Loucy (cell line): ENCODE measurements around the gene APLP1.

Experiments
- H2AFZ ChIP-seq: fragments of 200-600 bp; sonication (generic); 2 replicates; pipeline ENCODE4 v1.6.0; 2016; ENCODE audit warnings: antibody characterized with exemption, mild to moderate bottlenecking, low read length, moderate library complexity
- H3F3A ChIP-seq: fragments of 200-600 bp; 2 replicates; pipeline ENCODE4 v1.6.0; 2016; ENCODE audit warnings: antibody characterized with exemption, low read depth, mild to moderate bottlenecking
- H3K27me3 ChIP-seq: fragments of 200-600 bp; sonication (generic); 2 replicates; pipeline ENCODE4 v1.6.1; 2014; ENCODE audit warnings: low read length, mild to moderate bottlenecking; ENCODE audit not compliant: insufficient read depth, poor library complexity, severe bottlenecking
- H3K36me3 ChIP-seq: fragments of 200-600 bp; sonication (generic); 2 replicates; pipeline ENCODE4 v1.6.1; 2016; ENCODE audit warnings: low read length; ENCODE audit not compliant: insufficient read depth
- H3K4me1 ChIP-seq: fragments of 200-600 bp; sonication (generic); 2 replicates; pipeline ENCODE4 v1.5.1; 2014; ENCODE audit warnings: low read length, mild to moderate bottlenecking; ENCODE audit not compliant: insufficient read depth, poor library complexity, severe bottlenecking
- H3K4me2 ChIP-seq: fragments of 200-600 bp; sonication (generic); 2 replicates; pipeline ENCODE4 v1.6.0; 2014; ENCODE audit warnings: antibody characterized with exemption, low read length, low read depth, mild to moderate bottlenecking; ENCODE audit not compliant: poor library complexity, severe bottlenecking
- H3K4me3 ChIP-seq: fragments of 200-600 bp; sonication (generic); 2 replicates; pipeline ENCODE4 v1.5.1; 2014; ENCODE audit warnings: low read length, mild to moderate bottlenecking, mixed read lengths; ENCODE audit not compliant: poor library complexity, severe bottlenecking
- H3K79me2 ChIP-seq: fragments of 200-600 bp; sonication (generic); 2 replicates; pipeline ENCODE4 v1.6.1; 2014; ENCODE audit warnings: low read length; ENCODE audit not compliant: insufficient read depth
- H3K9ac ChIP-seq: fragments of 200-600 bp; sonication (generic); 2 replicates; pipeline ENCODE4 v1.6.0; 2014; ENCODE audit warnings: mild to moderate bottlenecking, low read depth, low read length, moderate library complexity; ENCODE audit not compliant: poor library complexity, severe bottlenecking
- H3K9me2 ChIP-seq: fragments of 200-600 bp; sonication (generic); replicated peaks from 2 replicates; pipeline ENCODE4 v1.6.1; 2016; ENCODE audit warnings: low read depth, low read length, mixed read lengths
- H3K9me3 ChIP-seq: fragments of 200-600 bp; sonication (generic); 2 replicates; pipeline ENCODE4 v1.6.1; 2014; ENCODE audit warnings: mild to moderate bottlenecking, antibody characterized with exemption, low read length, low read depth; ENCODE audit not compliant: insufficient read depth
- H4K20me1 ChIP-seq: fragments of 200-600 bp; sonication (generic); 2 replicates; pipeline ENCODE4 v1.6.0; 2014; ENCODE audit warnings: antibody characterized with exemption, low read length, mild to moderate bottlenecking; ENCODE audit not compliant: insufficient read depth, poor library complexity, severe bottlenecking
- EZH2phosphoT487 ChIP-seq: fragments of 200-600 bp; IDR thresholded peaks from 2 replicates; pipeline ENCODE4 v1.6.1; 2018; ENCODE audit warnings: antibody characterized with exemption, mild to moderate bottlenecking, moderate library complexity, borderline replicate concordance
- TF ChIP-seq, protein P1 (sequence below): fragments of 200-600 bp; sonication (generic); conservative IDR thresholded peaks from 2 replicates; pipeline ENCODE4 v1.5.1; 2014; ENCODE audit warnings: mild to moderate bottlenecking, antibody characterized with exemption, low read length

Gene APLP1

DNA sequence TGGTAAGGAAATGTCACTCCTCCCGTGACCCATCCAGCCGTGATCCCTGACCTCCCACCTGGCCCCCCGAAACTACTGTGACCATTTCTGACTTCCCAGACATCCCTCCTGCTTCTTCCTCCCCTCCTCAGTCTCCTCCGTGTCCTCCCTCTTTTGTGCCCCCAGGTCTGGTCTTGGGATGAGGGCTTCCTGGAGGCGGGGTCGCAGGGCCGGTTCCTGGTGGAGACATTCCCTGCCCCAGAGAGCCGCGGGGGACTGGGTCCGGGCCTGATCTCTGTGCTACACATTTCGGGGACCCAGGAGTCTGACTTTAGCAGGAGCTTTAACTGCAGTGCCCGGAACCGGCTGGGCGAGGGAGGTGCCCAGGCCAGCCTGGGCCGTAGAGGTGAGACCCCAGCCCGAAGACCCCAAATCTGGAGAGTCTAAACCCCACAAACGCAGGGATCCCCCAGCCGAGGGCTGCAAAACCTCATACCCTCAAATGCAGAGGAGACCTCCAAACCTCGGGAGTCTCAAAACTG lies 6.7 kb upstream of the APLP1 start:
- Histone ChIP-seq H3K9ac (no peak overlapping the region), H3K4me1 (peaks cover 4% of the 10 kb centered on the region), H3F3A (no peaks in the 10 kb centered on the region), H3K4me3 (no peak overlapping the region), H3K27me3 (no peaks in the 10 kb centered on the region), H3K9me2 (no peaks in the 10 kb centered on the region), H4K20me1 (no peaks in the 10 kb centered on the region), H3K36me3 (no peaks in the 10 kb centered on the region), H3K4me2 (no peak overlapping the region), H2AFZ (no peak overlapping the region), H3K9me3 (no peaks in the 10 kb centered on the region), H3K79me2 (no peaks in the 10 kb centered on the region)
- TF ChIP-seq, protein P1, sequence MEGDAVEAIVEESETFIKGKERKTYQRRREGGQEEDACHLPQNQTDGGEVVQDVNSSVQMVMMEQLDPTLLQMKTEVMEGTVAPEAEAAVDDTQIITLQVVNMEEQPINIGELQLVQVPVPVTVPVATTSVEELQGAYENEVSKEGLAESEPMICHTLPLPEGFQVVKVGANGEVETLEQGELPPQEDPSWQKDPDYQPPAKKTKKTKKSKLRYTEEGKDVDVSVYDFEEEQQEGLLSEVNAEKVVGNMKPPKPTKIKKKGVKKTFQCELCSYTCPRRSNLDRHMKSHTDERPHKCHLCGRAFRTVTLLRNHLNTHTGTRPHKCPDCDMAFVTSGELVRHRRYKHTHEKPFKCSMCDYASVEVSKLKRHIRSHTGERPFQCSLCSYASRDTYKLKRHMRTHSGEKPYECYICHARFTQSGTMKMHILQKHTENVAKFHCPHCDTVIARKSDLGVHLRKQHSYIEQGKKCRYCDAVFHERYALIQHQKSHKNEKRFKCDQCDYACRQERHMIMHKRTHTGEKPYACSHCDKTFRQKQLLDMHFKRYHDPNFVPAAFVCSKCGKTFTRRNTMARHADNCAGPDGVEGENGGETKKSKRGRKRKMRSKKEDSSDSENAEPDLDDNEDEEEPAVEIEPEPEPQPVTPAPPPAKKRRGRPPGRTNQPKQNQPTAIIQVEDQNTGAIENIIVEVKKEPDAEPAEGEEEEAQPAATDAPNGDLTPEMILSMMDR: no peak
- no peak for TF ChIP-seq EZH2phosphoT487

DNA sequence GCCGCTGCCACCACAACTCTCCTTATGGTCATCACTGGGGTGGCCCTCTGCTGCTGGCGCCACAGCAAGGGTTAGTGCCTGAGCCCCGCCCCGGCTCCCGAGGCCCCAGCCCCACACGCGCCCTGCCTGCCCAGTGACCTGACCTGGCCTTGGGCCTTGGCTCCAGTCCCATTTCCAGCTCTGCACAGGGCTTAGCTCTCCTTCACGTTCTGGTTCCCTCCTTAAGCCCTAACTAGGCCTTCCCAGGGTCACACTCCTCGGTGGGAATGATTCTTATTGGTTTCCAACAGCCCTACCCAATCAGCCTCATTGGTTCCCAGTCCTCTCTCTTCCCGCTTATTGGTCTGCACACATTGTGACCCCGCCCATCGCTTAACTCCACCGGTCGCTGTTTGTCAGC lies 5.8 kb upstream of the APLP1 start:
- Histone ChIP-seq H3K9me2 (no peaks in the 10 kb centered on the region), H3K36me3 (no peaks in the 10 kb centered on the region), H3K9ac (no peak overlapping the region), H3K4me3 (no peak overlapping the region), H3F3A (no peaks in the 10 kb centered on the region), H3K4me2 (no peak overlapping the region), H4K20me1 (no peaks in the 10 kb centered on the region), H3K9me3 (no peaks in the 10 kb centered on the region), H2AFZ (no peak overlapping the region), H3K27me3 (no peaks in the 10 kb centered on the region), H3K4me1 (no peaks in the 10 kb centered on the region), H3K79me2 (no peaks in the 10 kb centered on the region)
- no peak for TF ChIP-seq EZH2phosphoT487
- TF ChIP-seq, protein P1: no peak

DNA sequence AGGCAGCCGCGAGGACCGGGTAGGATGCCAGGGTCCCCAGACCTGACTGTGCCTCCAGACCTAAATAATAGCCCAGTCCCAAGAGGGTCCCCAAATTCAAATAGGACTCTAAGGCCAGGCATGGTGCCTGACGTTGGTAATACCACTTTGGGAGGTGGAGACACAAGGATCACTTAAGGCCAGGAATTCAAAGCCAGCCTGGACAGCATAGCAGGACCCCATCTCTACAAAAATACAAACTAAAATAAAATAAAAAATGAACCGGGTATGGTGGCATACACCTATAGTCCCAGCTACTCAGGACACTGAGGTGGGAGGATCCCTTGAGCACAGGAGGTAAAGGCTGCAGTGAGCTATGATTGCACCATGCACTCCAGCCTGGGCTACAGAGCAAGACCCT lies 5.4 kb upstream of the APLP1 start:
- no peak for TF ChIP-seq EZH2phosphoT487
- TF ChIP-seq, protein P1: no peak
- no peaks in the 10 kb centered on the region for H3K79me2 ChIP-seq
- H3K36me3 ChIP-seq: no peaks in the 10 kb centered on the region
- H4K20me1 ChIP-seq: no peaks in the 10 kb centered on the region
- no peaks in the 10 kb centered on the region for H3F3A ChIP-seq
- H3K9me2 ChIP-seq: no peaks in the 10 kb centered on the region
- H3K4me2 ChIP-seq: no peak overlapping the region
- H3K4me1 ChIP-seq: no peaks in the 10 kb centered on the region
- H3K9ac ChIP-seq: no peak overlapping the region
- H3K27me3 ChIP-seq: no peaks in the 10 kb centered on the region
- H3K9me3 ChIP-seq: no peaks in the 10 kb centered on the region
- no peak overlapping the region for H2AFZ ChIP-seq
- no peak overlapping the region for H3K4me3 ChIP-seq
